GM18505 (cell line): ENCODE data around the gene TSC22D4.
"Not testable (repeated sequence)": the region's sequence is repeated elsewhere in the genome, so short reads cannot be mapped to it uniquely, and the experiment has no call there.

Source experiments
- ATAC-seq: cut with Tn5 transposase; IDR thresholded peaks from one replicate; pipeline ENCODE4 v1.9.1; 2021; ENCODE audit not compliant: unreplicated experiment
- POLR2A ChIP-seq: IDR thresholded peaks from 4 replicates; pipeline ENCODE4 v1.6.1; 2011; ENCODE audit warnings: borderline replicate concordance; ENCODE audit not compliant: insufficient read depth, insufficient read length; ENCODE audit errors: extremely low read depth

TSC22D4 gene

GRCh38 chr7:100478958-100479660 lies at the start of gene TSC22D4:
TSS of gene TSC22D4 (minus strand) at chr7:100479214. CDS start at chr7:100478038, 1,176 bp downstream.
- peak; percentile 87 for TF ChIP-seq POLR2A
- peak; percentile 52 for ATAC-seq

GRCh38 chr7:100528108-100528866 lies 49.3 kb upstream of the TSC22D4 start:
- ATAC-seq: not testable (repeated sequence)

- not testable (repeated sequence) for ATAC-seq
Observed at GRCh38 chr7:100523192-100523591, 44.2 kb upstream of the TSC22D4 start.

- ATAC-seq: not testable (repeated sequence)
Observed at GRCh38 chr7:100521909-100522593, 43.0 kb upstream of the TSC22D4 start.

GRCh38 chr7:100521076-100521475 lies 42.1 kb upstream of the TSC22D4 start:
- ATAC-seq: no peak
- TF ChIP-seq POLR2A: no peak

- no peak for ATAC-seq
- TF ChIP-seq POLR2A: no peak
Observed at GRCh38 chr7:100520138-100520537, 41.1 kb upstream of the TSC22D4 start.

GRCh38 chr7:100519580-100519979 lies 40.6 kb upstream of the TSC22D4 start:
- no peak for TF ChIP-seq POLR2A
- no peak for ATAC-seq

- ATAC-seq: no peak
- TF ChIP-seq POLR2A: no peak
Observed at GRCh38 chr7:100517305-100517704, 38.3 kb upstream of the TSC22D4 start.

GRCh38 chr7:100516135-100516812 lies 37.3 kb upstream of the TSC22D4 start:
- no peak for TF ChIP-seq POLR2A
- ATAC-seq: no peak

- TF ChIP-seq POLR2A: no peak
- ATAC-seq: no peak
Observed at GRCh38 chr7:100515072-100515532, 36.1 kb upstream of the TSC22D4 start.

- ATAC-seq: no peak
- no peak for TF ChIP-seq POLR2A
Observed at GRCh38 chr7:100513212-100513810, 34.3 kb upstream of the TSC22D4 start.

GRCh38 chr7:100510437-100511239 lies 31.6 kb upstream of the TSC22D4 start:
- TF ChIP-seq POLR2A: no peak
- no peak for ATAC-seq

GRCh38 chr7:100509231-100509630 lies 30.2 kb upstream of the TSC22D4 start:
- TF ChIP-seq POLR2A: no peak
- no peak for ATAC-seq
